Activated CD4-positive, alpha-beta T cell treated with anti-CD3 and anti-CD28 coated beads for 36 hours (primary cell): ENCODE data around the gene BCS1L. TPM values are rescaled to one million over a fixed set of nuclear protein-coding genes. Genes with fewer than 3 reads are reported as not detected.
A peak's percentile ranks its signal among the peaks of the same experiment; 100 is the strongest.
"Not testable (repeated sequence)": the region's sequence is repeated elsewhere in the genome, so short reads cannot be mapped to it uniquely, and the experiment has no call there.

Experiments
- ATAC-seq: fragments of 200-7000 bp; cut with Tn5 transposase; one replicate; pipeline ENCODE4 v1.10.0; 2021; ENCODE audit warnings: mild to moderate bottlenecking, moderate library complexity
- CTCF ChIA-PET: fragments of 350-600 bp; sonication (Branson Sonifier 250); formaldehyde crosslinking; loops from one replicate; lab custom pipeline; 2021; ENCODE audit warnings: antibody characterized with exemption; lab: Charles Lee
- POLR2A ChIA-PET: fragments of 350-600 bp; sonication (Branson Sonifier 250); formaldehyde crosslinking; loops from one replicate; lab custom pipeline; 2021; ENCODE audit warnings: antibody characterized with exemption, inconsistent platforms; lab: Charles Lee
- DNase-seq: peaks from one replicate; pipeline ENCODE4 v3.0.0-alpha.2; 2020
- H3K27ac Mint-ChIP-seq: one replicate; pipeline ENCODE4 v1.8.0; 2021; ENCODE audit warnings: mixed read lengths
- H3K27me3 Mint-ChIP-seq: one replicate; pipeline ENCODE4 v1.8.0; 2021; ENCODE audit warnings: mixed read lengths
- H3K36me3 Mint-ChIP-seq: one replicate; pipeline ENCODE4 v1.8.0; 2021; ENCODE audit warnings: low read depth, mixed read lengths
- H3K4me1 Mint-ChIP-seq: one replicate; pipeline ENCODE4 v1.8.0; 2021; ENCODE audit warnings: mixed read lengths
- H3K4me3 Mint-ChIP-seq: one replicate; pipeline ENCODE4 v1.8.0; 2021; ENCODE audit warnings: mild to moderate bottlenecking, moderate library complexity, mixed read lengths
- H3K9me3 Mint-ChIP-seq: one replicate; pipeline ENCODE4 v1.8.0; 2021; ENCODE audit warnings: low read depth, mixed read lengths
- intact Hi-C, 2 experiments: fragments of 100-400 bp; cut with DNase I in 1 of 2; cut with micrococcal nuclease in 1 of 2; formaldehyde crosslinking; loops; one replicate each; pipeline versions ENCODE4 v1.14.2 to v1.15.1; 2022 to 2024; cut with DNase I, micrococcal nuclease
- total RNA-seq, 2 experiments: library from RNA; stranded (reverse); gene quantifications; one replicate each; pipeline ENCODE4 v1.2.3, GENCODE V29; 2021

The BCS1L gene
- total RNA-seq, 2 experiments from 2014 or later: 74.3 to 92.3 TPM

DNA sequence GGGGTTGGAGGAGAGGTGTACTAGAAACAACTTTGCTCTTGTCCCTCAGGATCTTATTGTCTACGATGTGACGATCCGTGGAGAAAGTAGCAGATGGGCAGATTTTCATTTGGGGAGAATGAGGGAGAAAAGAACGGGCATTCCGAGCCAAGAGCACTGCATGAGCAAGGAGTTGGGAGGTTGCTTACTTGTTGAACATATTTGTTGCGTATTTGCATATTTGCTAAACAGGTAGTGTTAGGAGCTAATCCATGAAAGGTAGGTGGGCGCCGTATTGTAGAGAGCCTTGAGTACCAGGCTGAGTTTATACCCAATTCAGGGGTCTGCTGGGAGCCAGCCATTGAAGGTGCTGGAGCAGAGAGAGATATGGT lies 490 bp downstream of the BCS1L start:
- no peaks in the 10 kb centered on the region for H3K27me3 Mint-ChIP-seq
- POLR2A ChIA-PET: interaction anchor here (0.6 to 1.4 kb wide), 7 partner anchors 9 to 93 kb away, joined by 3 to 17 read pairs (median 4); partner anchors contain the start of genes RNF25 and STK36
- H3K9me3 Mint-ChIP-seq: no peaks in the 10 kb centered on the region
- CTCF ChIA-PET: interaction anchor here (0.5 to 5.2 kb wide), 11 partner anchors 11 to 462 kb away, joined by 3 to 38 read pairs (median 3); partner anchors contain the start of genes PLCD4, RNF25, STK36 and USP37
- no peak for DNase-seq
- H3K36me3 Mint-ChIP-seq: peaks cover 52% of the 10 kb centered on the region
- no peak for ATAC-seq
- peak overlapping the region; percentile 89 for H3K27ac Mint-ChIP-seq
- peak overlapping the region; percentile 88 for H3K4me3 Mint-ChIP-seq
- intact Hi-C loops: loop anchor here (1.0 to 5.0 kb wide), 14 partner anchors 12 to 727 kb away; partner anchors contain the start of genes CNOT9 (in 2 of the 2), RNF25 (in 2 of the 2), STK36 (in 2 of the 2) and TTLL4 (in 2 of the 2)
- peaks cover 35% of the 10 kb centered on the region for H3K4me1 Mint-ChIP-seq

DNA sequence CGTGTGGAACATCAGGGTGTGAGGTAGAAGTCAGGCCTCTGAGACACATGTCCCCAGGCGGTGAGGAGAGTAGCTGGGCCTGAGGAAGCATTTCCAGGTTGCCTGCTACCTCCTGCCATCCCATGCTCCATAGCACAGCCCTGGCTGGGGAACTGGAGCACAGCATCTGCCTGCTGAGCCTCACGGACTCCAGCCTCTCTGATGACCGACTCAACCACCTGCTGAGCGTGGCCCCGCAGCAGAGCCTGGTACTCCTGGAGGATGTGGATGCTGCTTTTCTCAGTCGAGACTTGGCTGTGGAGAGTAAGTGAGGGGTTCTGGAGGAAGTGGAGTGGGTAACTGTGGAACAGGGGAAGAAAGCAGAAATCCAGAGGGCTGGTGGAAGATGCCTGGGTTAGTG lies 2.9 kb downstream of the BCS1L start:
- ChIA-PET CTCF (interaction anchor here (5.0 kb wide), 1 partner anchor 13 kb away, joined by 38 read pairs; no protein-coding TSS in a partner anchor), POLR2A (no interaction called here)
- Mint-ChIP-seq H3K36me3 (peaks cover 51% of the 10 kb centered on the region), H3K27me3 (no peaks in the 10 kb centered on the region), H3K9me3 (no peaks in the 10 kb centered on the region), H3K27ac (peak overlapping the region; percentile 2), H3K4me1 (peaks cover 28% of the 10 kb centered on the region), H3K4me3 (no peak overlapping the region)
- intact Hi-C loops: no loop called here
- ATAC-seq: no peak
- no peak for DNase-seq

GRCh38 chr2:218662827-218663226 lies 3.3 kb downstream of the BCS1L start:
- Mint-ChIP-seq H3K27me3 (no peaks in the 10 kb centered on the region), H3K36me3 (peaks cover 48% of the 10 kb centered on the region), H3K27ac (no peak overlapping the region), H3K4me3 (no peak overlapping the region), H3K9me3 (no peaks in the 10 kb centered on the region), H3K4me1 (peaks cover 25% of the 10 kb centered on the region)
- ChIA-PET CTCF (interaction anchor here (0.9 kb wide), 1 partner anchor 48 kb away, joined by 5 read pairs; the partner anchor contains the start of gene TTLL4), POLR2A (no interaction called here)
- intact Hi-C loops: no loop called here
- ATAC-seq: no peak
- DNase-seq: no peak

GRCh38 chr2:218663901-218664300 lies 4.4 kb downstream of the BCS1L start:
- ChIA-PET CTCF (no interaction called here), POLR2A (no interaction called here)
- no peak overlapping the region for H3K4me3 Mint-ChIP-seq
- no peaks in the 10 kb centered on the region for H3K27me3 Mint-ChIP-seq
- intact Hi-C loops: no loop called here
- H3K36me3 Mint-ChIP-seq: peaks cover 41% of the 10 kb centered on the region
- no peak for ATAC-seq
- H3K27ac Mint-ChIP-seq: no peak overlapping the region
- H3K4me1 Mint-ChIP-seq: peaks cover 18% of the 10 kb centered on the region
- no peak for DNase-seq
- H3K9me3 Mint-ChIP-seq: no peaks in the 10 kb centered on the region

DNA sequence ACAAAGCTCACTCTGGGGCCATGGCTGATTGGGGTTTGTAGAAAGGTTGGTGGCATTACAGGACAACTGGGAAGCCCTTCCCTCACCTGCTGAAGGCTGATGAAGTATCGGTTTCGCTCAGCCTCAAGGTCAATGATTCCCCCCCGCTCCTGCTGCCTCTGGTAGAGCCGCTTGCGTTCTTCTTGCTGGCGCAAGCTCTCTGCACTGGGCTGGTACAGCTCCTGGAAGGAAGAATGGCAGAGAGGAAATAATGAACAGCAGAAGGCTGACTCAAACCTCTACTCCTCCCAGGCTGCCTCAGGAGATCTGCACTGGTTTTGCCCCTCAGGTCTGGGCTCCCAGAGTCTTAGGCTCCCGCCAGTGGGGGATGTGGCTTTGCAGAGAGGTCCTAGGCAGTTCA lies 5.2 kb downstream of the BCS1L start:
- H3K36me3 Mint-ChIP-seq: peaks cover 38% of the 10 kb centered on the region
- CTCF ChIA-PET: interaction anchor here (1.0 kb wide), 1 partner anchor 16 kb away, joined by 3 read pairs; no protein-coding TSS in a partner anchor
- no peak overlapping the region for H3K4me3 Mint-ChIP-seq
- DNase-seq (no peak), ATAC-seq (no peak)
- H3K27me3 Mint-ChIP-seq: no peaks in the 10 kb centered on the region
- intact Hi-C loops: no loop called here
- no peaks in the 10 kb centered on the region for H3K9me3 Mint-ChIP-seq
- no peak overlapping the region for H3K27ac Mint-ChIP-seq
- POLR2A ChIA-PET: no interaction called here
- H3K4me1 Mint-ChIP-seq: peaks cover 16% of the 10 kb centered on the region

GRCh38 chr2:218671097-218671653 lies 11.7 kb downstream of the BCS1L start:
- peak overlapping the region; percentile 87 for H3K27ac Mint-ChIP-seq
- peaks cover 5% of the 10 kb centered on the region for H3K36me3 Mint-ChIP-seq
- peaks cover 22% of the 10 kb centered on the region for H3K4me1 Mint-ChIP-seq
- no peaks in the 10 kb centered on the region for H3K27me3 Mint-ChIP-seq
- no peak for DNase-seq
- peak overlapping the region; percentile 95 for H3K4me3 Mint-ChIP-seq
- ChIA-PET CTCF (interaction anchor here (0.6 to 5.9 kb wide), 11 partner anchors 12 to 587 kb away, joined by 3 to 33 read pairs (median 4); partner anchors contain the start of genes AAMP, BCS1L, PNKD and ZNF142), POLR2A (interaction anchor here (0.6 to 1.9 kb wide), 4 partner anchors 12 to 221 kb away, joined by 3 to 17 read pairs (median 6); partner anchors contain the start of genes BCS1L, TTLL4 and ZNF142)
- H3K9me3 Mint-ChIP-seq: no peaks in the 10 kb centered on the region
- intact Hi-C loops: loop anchor here in 1 of 2 experiments (1.0 to 5.0 kb wide), 4 partner anchors 176 to 379 kb away; partner anchors contain the start of gene TMBIM1
- ATAC-seq: peak; percentile 10

GRCh38 chr2:218671654-218672566 lies 12.4 kb downstream of the BCS1L start, which contains the start of the genes RNF25 and STK36:
Gene RNF25, minus strand, starts transcription at chr2:218672002. Its CDS starts 32 bp downstream, at chr2:218671970.
Gene STK36, plus strand, starts transcription at chr2:218672086. Its CDS starts 744 bp downstream, at chr2:218672830.
- peaks cover 22% of the 10 kb centered on the region for H3K4me1 Mint-ChIP-seq
- H3K27me3 Mint-ChIP-seq: no peaks in the 10 kb centered on the region
- intact Hi-C loops: loop anchor here (1.0 to 5.0 kb wide), 7 partner anchors 13 to 380 kb away; partner anchors contain the start of genes BCS1L (in 2 of the 2), ZNF142 (in 2 of the 2), CNOT9 (in 1 of the 2) and TMBIM1 (in 1 of the 2)
- peak within 1 kb of the TSS; percentile 87 for H3K27ac Mint-ChIP-seq
- POLR2A ChIA-PET: interaction anchor here (0.9 to 1.9 kb wide), 4 partner anchors 12 to 39 kb away, joined by 3 to 17 read pairs (median 6); partner anchors contain the start of genes BCS1L, TTLL4 and ZNF142
- ATAC-seq (peak; percentile 98), DNase-seq (peak; percentile 90)
- no peaks in the 10 kb centered on the region for H3K9me3 Mint-ChIP-seq
- peaks cover 5% of the 10 kb centered on the region for H3K36me3 Mint-ChIP-seq
- CTCF ChIA-PET: interaction anchor here (0.6 to 5.9 kb wide), 14 partner anchors 13 to 401 kb away, joined by 3 to 33 read pairs (median 4); partner anchors contain the start of genes AAMP, BCS1L, PNKD and ZNF142
- peak within 1 kb of the TSS; percentile 95 for H3K4me3 Mint-ChIP-seq

DNA sequence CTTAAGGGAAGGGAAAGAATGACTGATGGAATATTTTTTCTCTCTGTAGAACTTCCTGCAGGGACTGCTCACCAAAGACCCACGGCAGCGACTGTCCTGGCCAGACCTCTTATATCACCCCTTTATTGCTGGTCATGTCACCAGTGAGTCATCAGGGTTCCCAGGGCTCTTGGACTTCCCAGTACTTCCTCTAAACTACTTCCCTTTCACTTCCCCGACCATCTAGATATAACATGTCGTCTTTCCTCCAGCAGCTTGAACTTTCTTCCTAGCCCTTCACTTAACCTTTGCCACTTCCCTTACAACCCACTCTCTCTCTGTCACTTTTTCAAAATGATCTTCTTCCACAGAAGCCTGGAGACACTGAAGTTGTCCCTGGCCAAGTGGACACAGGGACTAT lies 19.6 kb downstream of the BCS1L start:
- H3K27me3 Mint-ChIP-seq: no peaks in the 10 kb centered on the region
- H3K4me3 Mint-ChIP-seq: no peak overlapping the region
- POLR2A ChIA-PET: no interaction called here
- DNase-seq: no peak
- H3K4me1 Mint-ChIP-seq: no peaks in the 10 kb centered on the region
- no peak for ATAC-seq
- H3K9me3 Mint-ChIP-seq: no peaks in the 10 kb centered on the region
- CTCF ChIA-PET: interaction anchor here (0.7 kb wide), 1 partner anchor 84 kb away, joined by 3 read pairs; no protein-coding TSS in a partner anchor
- intact Hi-C loops: no loop called here
- peaks cover 4% of the 10 kb centered on the region for H3K36me3 Mint-ChIP-seq
- H3K27ac Mint-ChIP-seq: no peak overlapping the region

- POLR2A ChIA-PET: no interaction called here
- H3K4me1 Mint-ChIP-seq: no peaks in the 10 kb centered on the region
- ATAC-seq (no peak), DNase-seq (no peak)
- intact Hi-C loops: no loop called here
- CTCF ChIA-PET: no interaction called here
- H3K27ac Mint-ChIP-seq: no peak overlapping the region
- H3K9me3 Mint-ChIP-seq: no peaks in the 10 kb centered on the region
- H3K27me3 Mint-ChIP-seq: no peaks in the 10 kb centered on the region
- H3K36me3 Mint-ChIP-seq: peaks cover 4% of the 10 kb centered on the region
- no peak overlapping the region for H3K4me3 Mint-ChIP-seq
Measured at GRCh38 chr2:218680061-218680460, 20.6 kb downstream of the BCS1L start.

GRCh38 chr2:218687400-218688060 lies 28.0 kb downstream of the BCS1L start:
- ChIA-PET CTCF (interaction anchor here (0.6 to 2.6 kb wide), 27 partner anchors 10 to 396 kb away, joined by 3 to 13 read pairs (median 4); partner anchors contain the start of genes CATIP, RNF25, STK36 and TTLL4), POLR2A (interaction anchor here (0.9 kb wide), 1 partner anchor 160 kb away, joined by 3 read pairs; no protein-coding TSS in a partner anchor)
- DNase-seq: peak; percentile 44
- H3K9me3 Mint-ChIP-seq, H3K27ac Mint-ChIP-seq, H3K27me3 Mint-ChIP-seq, intact Hi-C loops, H3K36me3 Mint-ChIP-seq, H3K4me1 Mint-ChIP-seq, H3K4me3 Mint-ChIP-seq: not testable (repeated sequence)
- peak; percentile 95 for ATAC-seq
